WERI-Rb-1 (cell line): ENCODE results near the gene RASSF7.

ENCODE experiments used
- DNase-seq: peaks from one replicate; pipeline ENCODE4 v3.0.0-alpha.2; 2020
- H3K27ac ChIP-seq: fragments of 250-450 bp; sonication (Bioruptor Pico); 2 replicates; pipeline ENCODE4 v1.5.1; 2020; ENCODE audit warnings: mild to moderate bottlenecking, moderate library complexity
- H3K27me3 ChIP-seq: fragments of 250-450 bp; sonication (Bioruptor Pico); 2 replicates; pipeline ENCODE4 v1.5.1; 2021; ENCODE audit warnings: mild to moderate bottlenecking, low read depth, moderate library complexity; ENCODE audit not compliant: insufficient read depth, severe bottlenecking
- H3K36me3 ChIP-seq: fragments of 250-450 bp; sonication (Bioruptor Pico); 2 replicates; pipeline ENCODE4 v1.5.1; 2020; ENCODE audit warnings: mild to moderate bottlenecking, moderate library complexity
- H3K4me3 ChIP-seq: 2 replicates; pipeline ENCODE4 v1.5.1; 2011; ENCODE audit warnings: low read depth, mild to moderate bottlenecking, control low read depth, low read length
- H3K9me3 ChIP-seq: fragments of 250-450 bp; sonication (Bioruptor Pico); 2 replicates; pipeline ENCODE4 v1.5.1; 2021; ENCODE audit warnings: mild to moderate bottlenecking, moderate library complexity; ENCODE audit not compliant: severe bottlenecking
- TF ChIP-seq, protein P1 (sequence below): IDR thresholded peaks from 2 replicates; pipeline ENCODE4 v1.5.1; 2011; ENCODE audit warnings: low read depth, mild to moderate bottlenecking, control low read depth, inconsistent platforms, low read length

The RASSF7 gene

DNA sequence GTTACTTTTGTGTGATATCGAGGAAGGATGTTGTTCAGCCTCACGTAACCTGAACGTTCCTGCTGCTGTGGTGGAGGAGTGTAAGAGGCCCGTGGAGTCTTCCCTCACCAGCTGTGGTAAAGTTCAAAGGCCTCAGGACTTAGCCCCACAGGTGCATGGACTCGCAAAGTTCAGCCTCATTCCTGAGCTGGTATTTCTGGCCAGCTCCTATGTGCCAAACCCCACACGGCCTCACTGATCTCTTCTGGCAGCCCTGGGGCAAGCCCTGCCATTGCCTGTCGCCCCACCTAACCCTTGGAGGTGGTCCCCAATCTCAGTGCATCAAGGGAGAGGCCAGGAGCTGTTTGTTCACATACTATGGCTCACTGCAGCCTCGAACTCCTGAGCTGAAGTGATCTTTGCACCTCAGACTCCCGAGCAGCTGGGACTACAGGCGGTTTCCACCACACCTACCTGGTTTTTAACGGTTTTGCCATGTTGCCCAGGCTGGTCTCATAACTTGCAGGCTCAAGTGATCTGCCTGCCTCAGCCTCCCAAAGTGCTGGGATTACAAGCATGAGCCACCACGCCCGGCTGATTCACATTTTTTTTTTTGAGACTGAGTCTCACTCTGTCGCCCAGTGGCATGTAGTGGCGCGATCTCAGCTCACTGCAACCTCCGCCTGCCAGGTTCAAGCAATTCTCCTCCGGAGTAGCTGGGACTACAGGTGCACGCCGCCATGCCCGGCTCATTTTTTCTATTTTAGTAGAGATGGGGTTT lies 17.7 kb downstream of the RASSF7 start:
- Histone ChIP-seq H3K27me3 (no peaks in the 10 kb centered on the region), H3K4me3 (no peak overlapping the region), H3K9me3 (no peaks in the 10 kb centered on the region), H3K27ac (no peak overlapping the region), H3K36me3 (peaks cover 40% of the 10 kb centered on the region)
- TF ChIP-seq, protein P1, sequence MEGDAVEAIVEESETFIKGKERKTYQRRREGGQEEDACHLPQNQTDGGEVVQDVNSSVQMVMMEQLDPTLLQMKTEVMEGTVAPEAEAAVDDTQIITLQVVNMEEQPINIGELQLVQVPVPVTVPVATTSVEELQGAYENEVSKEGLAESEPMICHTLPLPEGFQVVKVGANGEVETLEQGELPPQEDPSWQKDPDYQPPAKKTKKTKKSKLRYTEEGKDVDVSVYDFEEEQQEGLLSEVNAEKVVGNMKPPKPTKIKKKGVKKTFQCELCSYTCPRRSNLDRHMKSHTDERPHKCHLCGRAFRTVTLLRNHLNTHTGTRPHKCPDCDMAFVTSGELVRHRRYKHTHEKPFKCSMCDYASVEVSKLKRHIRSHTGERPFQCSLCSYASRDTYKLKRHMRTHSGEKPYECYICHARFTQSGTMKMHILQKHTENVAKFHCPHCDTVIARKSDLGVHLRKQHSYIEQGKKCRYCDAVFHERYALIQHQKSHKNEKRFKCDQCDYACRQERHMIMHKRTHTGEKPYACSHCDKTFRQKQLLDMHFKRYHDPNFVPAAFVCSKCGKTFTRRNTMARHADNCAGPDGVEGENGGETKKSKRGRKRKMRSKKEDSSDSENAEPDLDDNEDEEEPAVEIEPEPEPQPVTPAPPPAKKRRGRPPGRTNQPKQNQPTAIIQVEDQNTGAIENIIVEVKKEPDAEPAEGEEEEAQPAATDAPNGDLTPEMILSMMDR = no peak
- DNase-seq = no peak

DNA sequence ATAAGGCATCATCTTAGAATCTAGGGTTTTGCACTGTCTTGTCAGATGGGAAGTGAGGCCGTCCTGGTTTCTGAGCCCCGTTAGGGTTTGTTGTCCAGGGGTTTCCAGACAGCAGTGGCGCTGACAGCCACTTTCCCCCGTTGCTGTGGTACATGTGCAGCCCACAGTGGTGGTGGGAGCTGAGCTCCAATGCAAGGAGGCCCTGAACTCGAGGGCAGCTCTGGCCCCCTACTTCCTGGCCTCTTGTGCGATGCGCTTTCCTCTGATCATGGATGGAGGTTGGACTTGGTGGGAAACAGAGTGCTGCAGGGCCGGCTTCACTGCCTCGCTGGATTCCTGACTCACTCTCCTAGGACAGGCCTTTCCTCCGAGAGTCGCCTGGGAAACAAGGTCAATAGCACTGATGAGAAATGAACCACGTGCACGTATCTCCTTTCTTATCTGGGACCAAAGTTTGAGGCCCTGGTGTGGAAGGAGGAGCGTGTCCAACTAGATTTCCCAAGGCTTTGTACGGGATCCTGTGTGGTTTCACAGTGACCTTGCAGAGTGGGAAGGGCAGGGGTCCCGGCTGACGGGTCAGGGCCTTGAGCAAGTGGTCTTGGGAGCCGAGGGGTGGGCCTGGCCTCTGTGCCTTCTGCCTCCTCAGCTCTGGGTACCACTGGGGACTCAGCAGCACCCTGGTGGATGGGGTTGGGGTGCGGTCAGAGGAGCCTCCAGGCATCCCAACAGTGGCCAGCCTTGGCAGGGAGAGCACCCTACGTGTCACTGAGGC lies 19.2 kb downstream of the RASSF7 start:
- Histone ChIP-seq H3K27ac (no peak overlapping the region), H3K36me3 (peaks cover 50% of the 10 kb centered on the region), H3K9me3 (no peaks in the 10 kb centered on the region), H3K4me3 (no peak overlapping the region), H3K27me3 (no peaks in the 10 kb centered on the region)
- DNase-seq = no peak
- TF ChIP-seq, protein P1 = no peak

DNA sequence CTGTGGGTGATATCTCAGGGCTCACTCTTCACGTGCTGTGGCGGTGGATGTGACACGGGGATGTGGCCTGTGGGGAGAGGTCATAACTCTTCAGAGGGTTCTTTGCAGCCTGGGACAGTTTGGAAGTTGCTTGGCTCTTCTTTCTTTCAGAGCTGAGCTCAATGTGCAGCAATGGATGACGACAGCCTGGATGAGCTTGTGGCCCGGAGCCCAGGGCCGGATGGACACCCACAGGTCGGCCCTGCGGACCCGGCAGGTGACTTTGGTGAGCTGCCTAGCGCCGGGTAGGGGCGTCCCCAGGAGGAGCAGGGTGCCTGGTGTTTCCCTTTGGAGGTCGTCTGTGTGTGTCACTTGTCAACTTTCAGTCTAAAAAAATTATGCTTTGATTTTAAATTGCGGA lies 20.6 kb downstream of the RASSF7 start:
- Histone ChIP-seq H3K27ac (peak overlapping the region; percentile 90), H3K9me3 (no peaks in the 10 kb centered on the region), H3K27me3 (no peaks in the 10 kb centered on the region), H3K4me3 (no peak overlapping the region), H3K36me3 (peaks cover 57% of the 10 kb centered on the region)
- no peak for DNase-seq
- TF ChIP-seq, protein P1 = no peak

DNA sequence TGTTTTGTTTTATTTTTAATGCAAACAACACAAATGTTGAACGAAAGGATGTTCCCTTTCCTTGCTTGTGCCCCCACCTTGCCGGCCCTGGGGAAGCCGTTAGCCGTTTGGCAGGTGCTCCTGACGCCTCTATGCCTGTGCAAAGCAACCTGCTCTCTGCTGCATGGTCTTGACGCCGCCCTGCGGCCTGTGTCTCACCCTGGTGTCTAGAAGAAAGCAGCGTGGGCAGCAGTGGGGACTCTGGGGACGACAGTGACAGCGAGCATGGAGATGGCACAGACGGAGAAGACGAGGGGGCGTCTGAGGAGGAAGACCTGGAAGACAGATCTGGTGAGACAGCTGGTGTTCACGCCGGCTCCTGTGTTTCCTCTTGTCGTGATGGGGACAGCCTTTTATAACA lies 21.0 kb downstream of the RASSF7 start:
- TF ChIP-seq, protein P1 = peak; percentile 35; the same call in 1 of the 2 replicates
- Histone ChIP-seq H3K36me3 (peaks cover 61% of the 10 kb centered on the region), H3K27me3 (no peaks in the 10 kb centered on the region), H3K9me3 (no peaks in the 10 kb centered on the region), H3K27ac (peak overlapping the region; percentile 90), H3K4me3 (no peak overlapping the region)
- DNase-seq = peak; percentile 55

DNA sequence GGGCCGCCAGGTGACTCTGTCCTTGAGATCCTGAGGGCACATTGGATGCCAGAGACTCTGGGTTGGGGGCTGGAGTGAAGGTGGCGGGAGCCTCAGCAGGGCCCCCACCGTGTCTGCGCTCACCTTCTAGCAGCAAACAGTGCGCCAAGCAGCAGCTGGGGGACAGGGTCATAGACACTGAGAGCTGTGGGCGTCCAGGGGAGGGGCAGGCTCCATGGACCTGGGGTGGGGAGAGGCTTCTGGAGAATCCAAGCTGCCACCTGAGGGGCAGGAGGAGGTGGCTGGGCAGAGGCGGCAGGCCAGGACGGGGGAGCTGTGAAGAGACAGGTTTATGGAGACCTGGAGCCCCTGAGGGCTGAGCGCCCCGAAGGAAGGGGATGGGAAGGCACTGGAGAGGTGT lies 23.5 kb downstream of the RASSF7 start:
- DNase-seq = no peak
- H3K9me3 ChIP-seq = no peaks in the 10 kb centered on the region
- H3K36me3 ChIP-seq = peaks cover 68% of the 10 kb centered on the region
- TF ChIP-seq, protein P1 = no peak
- no peaks in the 10 kb centered on the region for H3K27me3 ChIP-seq
- no peak overlapping the region for H3K4me3 ChIP-seq
- H3K27ac ChIP-seq = no peak overlapping the region
